Neural cell (in vitro differentiated cells): Measurements from ENCODE around the gene C21orf58.

Source experiments
- EP300 ChIP-seq: fragments of 450-650 bp; conservative IDR thresholded peaks from 2 replicates; pipeline ENCODE4 v1.6.1; 2014; ENCODE audit warnings: antibody characterized with exemption, mild to moderate bottlenecking, moderate library complexity; ENCODE audit not compliant: poor library complexity, severe bottlenecking
- RAD21 ChIP-seq: fragments of 450-650 bp; conservative IDR thresholded peaks from 2 replicates; pipeline ENCODE4 v1.6.1; 2014; ENCODE audit warnings: antibody characterized with exemption, mild to moderate bottlenecking, moderate library complexity
- TF ChIP-seq, protein P1 (sequence below): fragments of 450-650 bp; IDR thresholded peaks from 2 replicates; pipeline ENCODE4 v1.5.1; 2014; ENCODE audit warnings: antibody characterized with exemption, mild to moderate bottlenecking, moderate library complexity; ENCODE audit not compliant: poor library complexity, severe bottlenecking
- TF ChIP-seq, protein P2 (sequence below): IDR thresholded peaks from 2 replicates; pipeline ENCODE4 v1.6.1; 2012; ENCODE audit warnings: borderline replicate concordance

DNA sequence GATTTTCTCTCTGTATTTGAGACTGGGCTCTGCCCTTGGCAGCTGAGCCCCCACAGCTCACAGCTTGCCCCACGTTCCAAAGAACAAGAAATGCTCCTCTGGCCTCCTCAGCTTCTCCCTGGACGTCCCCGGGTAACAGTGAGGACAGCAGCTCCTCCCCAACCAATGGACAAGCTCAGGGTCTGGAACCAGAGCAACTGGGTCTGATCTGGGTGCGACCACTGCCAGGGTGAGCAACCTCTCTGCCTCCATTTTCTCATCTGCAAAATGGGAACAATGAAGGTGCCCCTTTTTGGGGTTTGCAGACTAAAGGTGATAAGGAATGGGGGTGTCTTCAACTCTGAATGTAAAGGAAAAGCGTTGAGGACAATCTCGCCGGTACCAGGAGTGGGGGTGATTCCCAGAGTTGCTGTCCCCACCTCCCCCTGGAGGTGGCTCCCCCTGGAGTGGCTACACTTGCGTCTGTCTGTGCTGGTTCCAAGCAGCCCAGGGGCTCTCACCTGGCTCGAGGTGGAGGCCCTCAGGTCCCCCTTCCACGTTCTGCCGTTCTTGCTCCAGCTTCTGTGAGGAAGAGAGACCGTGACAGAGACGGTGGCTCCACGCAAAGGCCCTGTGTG lies 6.9 kb downstream of the C21orf58 start:
- TF ChIP-seq, protein P1, sequence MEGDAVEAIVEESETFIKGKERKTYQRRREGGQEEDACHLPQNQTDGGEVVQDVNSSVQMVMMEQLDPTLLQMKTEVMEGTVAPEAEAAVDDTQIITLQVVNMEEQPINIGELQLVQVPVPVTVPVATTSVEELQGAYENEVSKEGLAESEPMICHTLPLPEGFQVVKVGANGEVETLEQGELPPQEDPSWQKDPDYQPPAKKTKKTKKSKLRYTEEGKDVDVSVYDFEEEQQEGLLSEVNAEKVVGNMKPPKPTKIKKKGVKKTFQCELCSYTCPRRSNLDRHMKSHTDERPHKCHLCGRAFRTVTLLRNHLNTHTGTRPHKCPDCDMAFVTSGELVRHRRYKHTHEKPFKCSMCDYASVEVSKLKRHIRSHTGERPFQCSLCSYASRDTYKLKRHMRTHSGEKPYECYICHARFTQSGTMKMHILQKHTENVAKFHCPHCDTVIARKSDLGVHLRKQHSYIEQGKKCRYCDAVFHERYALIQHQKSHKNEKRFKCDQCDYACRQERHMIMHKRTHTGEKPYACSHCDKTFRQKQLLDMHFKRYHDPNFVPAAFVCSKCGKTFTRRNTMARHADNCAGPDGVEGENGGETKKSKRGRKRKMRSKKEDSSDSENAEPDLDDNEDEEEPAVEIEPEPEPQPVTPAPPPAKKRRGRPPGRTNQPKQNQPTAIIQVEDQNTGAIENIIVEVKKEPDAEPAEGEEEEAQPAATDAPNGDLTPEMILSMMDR = no peak
- TF ChIP-seq, protein P2, sequence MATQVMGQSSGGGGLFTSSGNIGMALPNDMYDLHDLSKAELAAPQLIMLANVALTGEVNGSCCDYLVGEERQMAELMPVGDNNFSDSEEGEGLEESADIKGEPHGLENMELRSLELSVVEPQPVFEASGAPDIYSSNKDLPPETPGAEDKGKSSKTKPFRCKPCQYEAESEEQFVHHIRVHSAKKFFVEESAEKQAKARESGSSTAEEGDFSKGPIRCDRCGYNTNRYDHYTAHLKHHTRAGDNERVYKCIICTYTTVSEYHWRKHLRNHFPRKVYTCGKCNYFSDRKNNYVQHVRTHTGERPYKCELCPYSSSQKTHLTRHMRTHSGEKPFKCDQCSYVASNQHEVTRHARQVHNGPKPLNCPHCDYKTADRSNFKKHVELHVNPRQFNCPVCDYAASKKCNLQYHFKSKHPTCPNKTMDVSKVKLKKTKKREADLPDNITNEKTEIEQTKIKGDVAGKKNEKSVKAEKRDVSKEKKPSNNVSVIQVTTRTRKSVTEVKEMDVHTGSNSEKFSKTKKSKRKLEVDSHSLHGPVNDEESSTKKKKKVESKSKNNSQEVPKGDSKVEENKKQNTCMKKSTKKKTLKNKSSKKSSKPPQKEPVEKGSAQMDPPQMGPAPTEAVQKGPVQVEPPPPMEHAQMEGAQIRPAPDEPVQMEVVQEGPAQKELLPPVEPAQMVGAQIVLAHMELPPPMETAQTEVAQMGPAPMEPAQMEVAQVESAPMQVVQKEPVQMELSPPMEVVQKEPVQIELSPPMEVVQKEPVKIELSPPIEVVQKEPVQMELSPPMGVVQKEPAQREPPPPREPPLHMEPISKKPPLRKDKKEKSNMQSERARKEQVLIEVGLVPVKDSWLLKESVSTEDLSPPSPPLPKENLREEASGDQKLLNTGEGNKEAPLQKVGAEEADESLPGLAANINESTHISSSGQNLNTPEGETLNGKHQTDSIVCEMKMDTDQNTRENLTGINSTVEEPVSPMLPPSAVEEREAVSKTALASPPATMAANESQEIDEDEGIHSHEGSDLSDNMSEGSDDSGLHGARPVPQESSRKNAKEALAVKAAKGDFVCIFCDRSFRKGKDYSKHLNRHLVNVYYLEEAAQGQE = no peak
- TF ChIP-seq RAD21 = no peak
- TF ChIP-seq EP300 = no peak
